Tibial nerve (tissue), 3 donors: ENCODE measurements around the gene TRMT61A.

Source experiments
- POLR2A ChIP-seq, 2 donors: fragments of 450-650 bp; IDR thresholded peaks; one replicate each; pipeline ENCODE4 v1.6.1; 2017; ENCODE audit warnings: antibody characterized with exemption in 2 of 2, mild to moderate bottlenecking in 2 of 2, moderate library complexity in 2 of 2
- TF ChIP-seq, protein P1 (sequence below), 5 experiments: fragments of 200-600 bp in 3 of 5; fragments of 450-650 bp in 2 of 5; sonication (generic) in 3 of 5; IDR thresholded peaks; one replicate each; pipeline ENCODE4 v1.5.1; 2016 to 2019; ENCODE audit warnings: antibody characterized with exemption in 5 of 5, mild to moderate bottlenecking in 3 of 5, moderate library complexity in 2 of 5

- no peak for TF ChIP-seq POLR2A (IDR thresholded peaks at IDR 0.05)
- TF ChIP-seq, protein P1, sequence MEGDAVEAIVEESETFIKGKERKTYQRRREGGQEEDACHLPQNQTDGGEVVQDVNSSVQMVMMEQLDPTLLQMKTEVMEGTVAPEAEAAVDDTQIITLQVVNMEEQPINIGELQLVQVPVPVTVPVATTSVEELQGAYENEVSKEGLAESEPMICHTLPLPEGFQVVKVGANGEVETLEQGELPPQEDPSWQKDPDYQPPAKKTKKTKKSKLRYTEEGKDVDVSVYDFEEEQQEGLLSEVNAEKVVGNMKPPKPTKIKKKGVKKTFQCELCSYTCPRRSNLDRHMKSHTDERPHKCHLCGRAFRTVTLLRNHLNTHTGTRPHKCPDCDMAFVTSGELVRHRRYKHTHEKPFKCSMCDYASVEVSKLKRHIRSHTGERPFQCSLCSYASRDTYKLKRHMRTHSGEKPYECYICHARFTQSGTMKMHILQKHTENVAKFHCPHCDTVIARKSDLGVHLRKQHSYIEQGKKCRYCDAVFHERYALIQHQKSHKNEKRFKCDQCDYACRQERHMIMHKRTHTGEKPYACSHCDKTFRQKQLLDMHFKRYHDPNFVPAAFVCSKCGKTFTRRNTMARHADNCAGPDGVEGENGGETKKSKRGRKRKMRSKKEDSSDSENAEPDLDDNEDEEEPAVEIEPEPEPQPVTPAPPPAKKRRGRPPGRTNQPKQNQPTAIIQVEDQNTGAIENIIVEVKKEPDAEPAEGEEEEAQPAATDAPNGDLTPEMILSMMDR (IDR thresholded peaks at IDR 0.05): no peak
Measured at GRCh38 chr14:103507751-103508150, 21.2 kb upstream of the TRMT61A start.
